ENCODE data around the gene NPLOC4. TPM values are rescaled to one million over a fixed set of nuclear protein-coding genes. Genes with fewer than 3 reads are reported as not detected.

NPLOC4 gene
- total RNA-seq (100 to 1,000 TPM in 3 of 9 donors, 10 to 100 TPM in 6; 62.3 to 140 (median 80.9) TPM), polyA plus RNA-seq (100 to 1,000 TPM in 1 of 3 donors, 10 to 100 TPM in 2; 41.7 to 115 (median 52.5) TPM)
- long read RNA-seq, donor 1, full-length matches to known transcripts: 9 of 14 reads
- long read RNA-seq, donor 1, partial matches to known transcripts: 5 of 14 reads
- long read RNA-seq, donor 1, other reads (novel, unspliced or antisense): 0 of 14 reads
- long read RNA-seq, donor 2, full-length matches to known transcripts: 10 of 34 reads
- long read RNA-seq, donor 2, partial matches to known transcripts: 8 of 34 reads
- long read RNA-seq, donor 2, other reads (novel, unspliced or antisense): 16 of 34 reads
- long read RNA-seq, donor 3, full-length matches to known transcripts: 4 of 4 reads
- long read RNA-seq, donor 3, partial matches to known transcripts: 0 of 4 reads
- long read RNA-seq, donor 3, other reads (novel, unspliced or antisense): 0 of 4 reads
- long read RNA-seq, donor 4, partial matches to known transcripts: 1 of 16 reads
- long read RNA-seq, donor 4, other reads (novel, unspliced or antisense): 15 of 16 reads
- long read RNA-seq, donor 5, full-length matches to known transcripts: 67 of 118 reads
- long read RNA-seq, donor 5, partial matches to known transcripts: 7 of 118 reads
- long read RNA-seq, donor 5, other reads (novel, unspliced or antisense): 44 of 118 reads
- long read RNA-seq, donor 6, partial matches to known transcripts: 1 of 14 reads
- long read RNA-seq, donor 6, other reads (novel, unspliced or antisense): 13 of 14 reads
- long read RNA-seq, donor 7, full-length matches to known transcripts: 6 of 6 reads
- long read RNA-seq, donor 7, partial matches to known transcripts: 0 of 6 reads
- long read RNA-seq, donor 7, other reads (novel, unspliced or antisense): 0 of 6 reads
- long read RNA-seq, donor 8, full-length matches to known transcripts: 16 of 52 reads
- long read RNA-seq, donor 8, partial matches to known transcripts: 36 of 52 reads
- long read RNA-seq, donor 8, other reads (novel, unspliced or antisense): 0 of 52 reads
- long read RNA-seq, donor 9, full-length matches to known transcripts: 7 of 7 reads
- long read RNA-seq, donor 9, partial matches to known transcripts: 0 of 7 reads
- long read RNA-seq, donor 9, other reads (novel, unspliced or antisense): 0 of 7 reads
- long read RNA-seq, donor 10, full-length matches to known transcripts: 5 of 5 reads
- long read RNA-seq, donor 10, partial matches to known transcripts: 0 of 5 reads
- long read RNA-seq, donor 10, other reads (novel, unspliced or antisense): 0 of 5 reads

GRCh38 chr17:81636505-81637288 is at the start of gene NPLOC4, which contains the start of gene TSPAN10:
NPLOC4 (minus strand) TSS chr17:81637112; CDS start chr17:81636930, 182 bp downstream.
TSPAN10 (plus strand) TSS chr17:81637196; CDS start chr17:81642413, 5,217 bp downstream.
- 0 to 2% (median 1%) methylated on average over 7 to 77 of the region's 77 CpGs for WGBS, 4 donors

GRCh38 chr17:81686614-81687013 is 49.7 kb upstream of the NPLOC4 start:
- peaks cover 0 to 62% of the 10 kb centered on the region in 2 donors for H3K36me3 ChIP-seq (replicated peaks in 1 of 2)
- intact Hi-C loops (cut with DNase I): no loop called here

More at GRCh38 chr17:81636505-81637288, at the start of gene NPLOC4, which contains the start of gene TSPAN10:
- no peaks in the 10 kb centered on the region for H3K9me3 ChIP-seq (replicated peaks in 1 of 3)
- peak within 1 kb of the TSS; percentile 82 to 100 (median 92) for H3K27ac ChIP-seq
- TF ChIP-seq POLR2A (IDR thresholded peaks at IDR 0.05) (peak; percentile 96 to 97), CTCF (IDR thresholded peaks at IDR 0.05) (peak in 1 of 6 experiments; percentile 11)
- peak within 1 kb of the TSS; percentile 18 to 100 (median 85) for H3K4me3 ChIP-seq
- H3K27me3 ChIP-seq: no peaks in the 10 kb centered on the region
- peak; percentile 85 to 91 (median 88) for DNase-seq
- intact Hi-C loops (cut with DNase I): no loop called here
- H3K4me1 ChIP-seq (replicated peaks in 1 of 2): peaks cover 10 to 36% of the 10 kb centered on the region in 2 donors
- H3K36me3 ChIP-seq (replicated peaks in 1 of 2): no peaks in the 10 kb centered on the region

GRCh38 chr17:81685108-81685507 is 48.2 kb upstream of the NPLOC4 start:
- Histone ChIP-seq H3K27ac (peak overlapping the region in 4 of 5 donors; percentile 81 to 95 (median 88)), H3K27me3 (no peaks in the 10 kb centered on the region), H3K36me3 (replicated peaks in 1 of 2) (peaks cover 0 to 47% of the 10 kb centered on the region in 2 donors), H3K4me3 (peak overlapping the region in 2 of 4 donors; percentile 73 to 94), H3K4me1 (replicated peaks in 1 of 2) (peaks cover 18 to 29% of the 10 kb centered on the region in 2 donors), H3K9me3 (replicated peaks in 1 of 3) (no peaks in the 10 kb centered on the region)
- DNase-seq: peak in 5 of 7 donors; percentile 62 to 72 (median 69)
- TF ChIP-seq CTCF (IDR thresholded peaks at IDR 0.05) (no peak), POLR2A (IDR thresholded peaks at IDR 0.05) (peak in 1 of 2 donors; percentile 51)
- intact Hi-C loops (cut with DNase I): no loop called here
- 40 to 50% (median 46%) methylated on average over 5 to 12 of the region's 12 CpGs for WGBS, 4 donors

More at GRCh38 chr17:81686614-81687013, 49.7 kb upstream of the NPLOC4 start:
- H3K27ac ChIP-seq: no peak overlapping the region
- no peak for TF ChIP-seq CTCF (IDR thresholded peaks at IDR 0.05)
- TF ChIP-seq POLR2A (IDR thresholded peaks at IDR 0.05): no peak
- no peaks in the 10 kb centered on the region for H3K9me3 ChIP-seq (replicated peaks in 1 of 3)
- 82 to 91% (median 89%) methylated on average over 11 to 20 of the region's 20 CpGs for WGBS, 4 donors
- no peak for DNase-seq
- H3K4me3 ChIP-seq: no peak overlapping the region
- peaks cover 18 to 29% of the 10 kb centered on the region in 2 donors for H3K4me1 ChIP-seq (replicated peaks in 1 of 2)
- H3K27me3 ChIP-seq: no peaks in the 10 kb centered on the region
